GM10266 (cell line): ENCODE measurements around the gene BCAM.

Source experiments
- DNase-seq: peaks from one replicate; pipeline ENCODE4 v3.0.0; 2012; ENCODE audit errors: extremely low spot score
- CTCF ChIP-seq: IDR thresholded peaks from 2 replicates; pipeline ENCODE4 v1.5.1; 2012; ENCODE audit warnings: mild to moderate bottlenecking, low read depth; ENCODE audit not compliant: control insufficient read depth, insufficient read depth; ENCODE audit errors: missing control alignments

The BCAM gene

DNA sequence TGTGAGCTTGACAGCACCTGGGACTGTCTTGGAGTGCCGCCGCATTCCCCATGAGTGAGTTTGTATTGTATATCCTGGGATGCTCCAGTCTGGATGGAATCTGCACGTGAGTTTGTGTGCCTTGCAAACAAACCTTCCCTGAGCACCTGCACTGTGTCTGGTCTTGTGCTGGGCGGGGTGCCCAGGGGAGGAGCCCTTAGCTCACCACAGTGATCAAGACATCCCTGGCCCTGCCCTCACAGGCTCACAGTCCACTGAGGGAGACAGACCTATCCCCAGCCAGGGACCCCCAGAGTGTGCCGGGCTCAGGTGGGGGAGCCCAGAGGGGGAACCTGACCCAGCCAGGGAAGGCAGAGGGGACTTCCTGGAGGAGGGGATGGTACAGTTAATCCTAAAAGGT lies 1.7 kb upstream of the BCAM start:
- no peak for TF ChIP-seq CTCF
- DNase-seq = no peak

DNA sequence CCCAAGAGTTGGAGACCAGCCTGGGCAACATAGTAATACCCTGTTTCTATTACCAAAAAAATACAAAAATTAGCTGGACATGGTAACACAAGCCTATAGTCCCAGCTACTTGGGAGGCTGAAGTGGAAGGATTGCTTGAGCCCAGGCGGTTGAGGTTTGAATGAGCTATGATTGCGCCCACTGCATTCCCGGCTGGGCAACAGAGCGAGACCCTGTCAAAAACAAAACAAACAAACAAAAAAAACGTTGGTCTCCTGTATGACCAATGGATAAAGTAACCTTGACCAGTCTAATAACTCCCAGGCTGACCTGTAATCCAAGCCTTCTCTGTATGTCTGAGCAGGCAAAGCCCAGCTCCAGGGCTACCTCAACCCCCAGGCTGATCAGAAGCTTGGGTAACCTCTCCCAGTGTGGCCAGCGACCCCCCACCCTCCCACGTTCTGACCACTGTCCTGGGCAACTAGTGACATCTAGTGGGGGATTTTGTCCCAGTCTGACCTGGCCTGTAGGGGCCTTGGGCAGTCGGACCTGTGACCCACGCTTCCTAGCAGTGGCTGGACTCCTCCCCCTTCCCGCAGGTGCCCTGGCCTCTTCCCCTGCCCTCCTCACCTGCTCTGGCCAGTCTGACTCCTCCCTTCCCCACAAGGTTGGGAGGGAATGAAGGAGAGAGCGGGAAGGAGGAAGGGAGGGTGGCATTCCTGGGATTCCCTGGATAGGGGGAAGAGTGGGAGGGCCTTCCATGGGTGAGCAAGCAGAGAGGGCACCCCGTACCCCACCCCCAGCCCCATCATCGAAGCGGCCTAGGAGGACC lies 1.0 kb upstream of the BCAM start:
- no peak for DNase-seq
- TF ChIP-seq CTCF = peak; percentile 49

DNA sequence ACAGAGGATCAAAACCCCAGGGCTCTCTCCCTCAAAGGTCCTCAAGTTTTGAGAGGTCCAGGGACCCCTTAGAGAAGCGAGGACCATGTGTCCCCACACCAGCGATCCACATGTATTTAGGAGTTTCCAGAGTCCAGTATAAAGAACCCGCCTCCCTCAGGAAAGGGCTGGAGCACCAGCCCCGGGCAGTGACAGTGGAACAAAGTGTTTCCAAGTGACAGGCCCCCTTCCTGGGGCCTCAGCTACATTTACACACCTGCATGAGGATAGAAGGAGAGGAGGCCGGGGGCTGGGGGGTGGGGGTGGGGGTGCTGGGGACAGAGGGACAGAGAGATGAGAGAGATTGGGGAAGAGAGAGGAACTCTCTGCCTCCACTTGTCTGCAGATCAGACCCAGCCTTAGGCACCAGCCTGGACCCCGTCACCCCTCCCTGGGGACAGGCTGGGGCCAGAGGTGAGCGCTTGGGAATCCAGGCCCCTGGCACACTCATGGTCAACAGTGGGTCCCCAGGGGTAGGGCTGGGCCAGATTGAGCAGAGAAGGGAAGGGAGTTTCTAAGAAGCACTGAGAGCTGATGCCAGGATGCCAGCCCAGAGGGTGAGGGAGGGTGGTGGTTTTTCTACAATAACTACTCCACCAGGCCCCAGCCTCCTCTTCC lies 802 bp downstream of the BCAM start:
- no peak for DNase-seq
- TF ChIP-seq CTCF = no peak

- TF ChIP-seq CTCF = no peak
- DNase-seq = no peak
Observed at GRCh38 chr19:44810234-44811121, 1.6 kb downstream of the BCAM start.

DNA sequence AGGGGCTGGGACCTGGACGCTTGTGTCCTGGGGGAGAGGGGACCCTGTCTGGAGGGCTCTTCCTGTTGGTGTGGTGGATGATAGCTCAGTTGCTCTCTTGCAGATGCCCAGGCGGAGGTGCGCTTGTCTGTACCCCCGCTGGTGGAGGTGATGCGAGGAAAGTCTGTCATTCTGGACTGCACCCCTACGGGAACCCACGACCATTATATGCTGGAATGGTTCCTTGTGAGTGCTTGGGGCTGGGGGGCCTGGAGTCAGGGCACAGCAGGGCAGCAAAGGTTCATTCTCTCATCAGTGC lies 2.2 kb downstream of the BCAM start:
- TF ChIP-seq CTCF = no peak

GRCh38 chr19:44812142-44812718 lies 3.3 kb downstream of the BCAM start:
- no peak for DNase-seq

More for the DNA sequence above, 2.2 kb downstream of the BCAM start:
- DNase-seq = no peak

More at GRCh38 chr19:44812142-44812718, 3.3 kb downstream of the BCAM start:
- TF ChIP-seq CTCF = no peak
